ENCODE results near the gene CEP57L1.

DNA sequence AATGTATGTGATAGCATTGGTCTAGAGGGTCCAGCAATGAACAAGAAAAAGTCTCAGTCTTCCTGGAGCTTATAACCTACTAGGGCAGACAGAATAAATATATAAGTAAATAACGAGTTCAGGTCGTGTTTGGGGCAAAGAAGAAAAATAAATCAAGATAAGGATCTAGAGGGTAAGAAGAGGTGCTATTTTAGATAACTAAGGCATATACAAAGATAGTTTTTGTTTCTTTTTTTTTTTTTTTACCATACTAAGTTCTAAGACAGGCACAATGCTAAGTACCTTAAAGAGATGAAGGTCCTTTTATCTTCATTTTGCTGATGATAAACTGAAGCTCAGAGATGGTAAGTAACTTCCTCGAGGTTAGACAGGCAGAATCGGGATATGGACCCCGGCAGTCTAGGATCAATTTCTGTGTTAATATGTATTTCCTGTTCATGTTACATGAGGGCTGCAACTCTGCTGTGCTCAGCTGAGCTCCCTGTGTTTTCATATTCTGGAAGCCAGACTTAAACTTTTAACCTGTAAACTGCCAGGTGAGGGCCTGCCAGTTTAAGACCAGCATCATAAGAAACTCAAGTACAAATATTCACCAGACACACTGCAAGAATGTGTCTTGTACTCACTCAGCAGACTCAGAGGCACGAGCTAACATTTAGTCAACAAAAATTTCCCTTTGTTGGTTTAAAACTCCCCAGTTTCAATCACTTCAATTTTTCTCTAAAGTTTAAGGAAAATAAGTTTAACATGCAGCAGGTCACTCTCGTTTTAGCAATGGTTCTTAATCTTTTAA is 24.0 kb upstream of the CEP57L1 start:
- TF ChIP-seq, protein P1, sequence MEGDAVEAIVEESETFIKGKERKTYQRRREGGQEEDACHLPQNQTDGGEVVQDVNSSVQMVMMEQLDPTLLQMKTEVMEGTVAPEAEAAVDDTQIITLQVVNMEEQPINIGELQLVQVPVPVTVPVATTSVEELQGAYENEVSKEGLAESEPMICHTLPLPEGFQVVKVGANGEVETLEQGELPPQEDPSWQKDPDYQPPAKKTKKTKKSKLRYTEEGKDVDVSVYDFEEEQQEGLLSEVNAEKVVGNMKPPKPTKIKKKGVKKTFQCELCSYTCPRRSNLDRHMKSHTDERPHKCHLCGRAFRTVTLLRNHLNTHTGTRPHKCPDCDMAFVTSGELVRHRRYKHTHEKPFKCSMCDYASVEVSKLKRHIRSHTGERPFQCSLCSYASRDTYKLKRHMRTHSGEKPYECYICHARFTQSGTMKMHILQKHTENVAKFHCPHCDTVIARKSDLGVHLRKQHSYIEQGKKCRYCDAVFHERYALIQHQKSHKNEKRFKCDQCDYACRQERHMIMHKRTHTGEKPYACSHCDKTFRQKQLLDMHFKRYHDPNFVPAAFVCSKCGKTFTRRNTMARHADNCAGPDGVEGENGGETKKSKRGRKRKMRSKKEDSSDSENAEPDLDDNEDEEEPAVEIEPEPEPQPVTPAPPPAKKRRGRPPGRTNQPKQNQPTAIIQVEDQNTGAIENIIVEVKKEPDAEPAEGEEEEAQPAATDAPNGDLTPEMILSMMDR (IDR thresholded peaks at IDR 0.05), result no peak
- no peak for TF ChIP-seq POLR2A (IDR thresholded peaks at IDR 0.05)
